ENCODE measurements around the gene TAPBP. TPM values are rescaled to one million over a fixed set of nuclear protein-coding genes. Genes with fewer than 3 reads are reported as not detected.
A peak's percentile ranks its signal among the peaks of the same experiment; 100 is the strongest.
"Not testable (repeated sequence)": the region's sequence is repeated elsewhere in the genome, so short reads cannot be mapped to it uniquely, and the experiment has no call there.

The TAPBP gene
- total RNA-seq, 2 experiments from 2014 or later, result 250 to 257 TPM

GRCh38 chr6:33275795-33276580 is 37.9 kb downstream of the TAPBP start:
- POLR2A ChIA-PET, result interaction anchor here (1.4 to 4.4 kb wide), 11 partner anchors 13 to 307 kb away, joined by 3 to 107 read pairs (median 19); partner anchors contain the start of genes HSD17B8, KIFC1, PFDN6 and RGL2
- peaks cover 42% of the 10 kb centered on the region for H3K4me1 Mint-ChIP-seq

DNA sequence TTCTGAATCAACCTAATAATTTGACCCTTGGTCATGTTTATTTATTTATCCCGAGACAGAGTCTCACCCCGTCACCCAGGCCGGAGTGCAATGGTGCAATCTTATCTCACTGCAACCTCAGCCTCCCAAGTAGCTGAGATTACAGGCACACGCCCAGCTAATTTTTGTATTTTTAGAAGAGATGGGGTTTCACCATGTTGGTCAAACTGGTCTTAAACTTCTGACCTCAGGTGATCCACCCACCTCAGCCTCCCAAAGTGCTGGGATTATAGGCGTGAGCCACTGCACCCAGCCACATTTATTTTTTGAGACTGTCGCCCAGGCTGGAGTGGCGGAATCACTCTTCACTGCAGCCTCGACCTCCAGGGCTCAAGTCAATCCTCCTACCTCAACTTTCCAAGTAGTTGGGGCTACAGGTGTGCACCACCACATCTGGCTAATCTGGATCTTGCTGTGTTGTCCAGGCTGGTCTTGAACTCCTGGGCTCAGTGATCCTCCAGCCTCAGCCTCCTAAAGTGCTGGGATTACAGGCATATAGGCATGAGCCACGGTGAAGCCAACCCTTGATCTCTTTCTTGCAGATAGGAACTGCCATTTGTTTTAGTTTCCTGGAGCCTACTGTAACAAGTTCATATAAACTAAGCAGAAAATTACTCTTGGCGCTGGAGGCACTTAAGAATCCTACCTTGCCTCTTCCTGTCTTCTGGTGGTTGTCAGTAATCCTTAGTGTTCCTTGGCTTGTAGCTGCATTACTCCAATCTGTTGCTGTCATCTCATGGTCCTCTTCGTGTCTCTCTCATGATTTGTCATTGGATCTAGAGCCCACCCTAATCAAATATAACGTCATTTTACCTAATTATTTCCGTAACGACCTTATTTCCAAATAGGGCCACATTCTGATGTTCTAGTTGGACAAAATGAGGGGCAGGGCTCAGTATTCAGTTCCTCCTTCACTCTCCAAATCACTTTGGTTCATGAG is 39.7 kb downstream of the TAPBP start:
- DNase-seq (no peak), ATAC-seq (ENCODE audit: low read depth) (no peak)
- Mint-ChIP-seq H3K9me3 (no peaks in the 10 kb centered on the region), H3K27me3 (no peaks in the 10 kb centered on the region), H3K27ac (peak overlapping the region; percentile 99), H3K4me1 (peaks cover 50% of the 10 kb centered on the region), H3K36me3 (peaks cover 48% of the 10 kb centered on the region), H3K4me3 (peak overlapping the region; percentile 94)
- POLR2A ChIA-PET, result interaction anchor here (0.6 kb wide), 1 partner anchor 131 kb away, joined by 4 read pairs; no protein-coding TSS in a partner anchor

More at GRCh38 chr6:33275795-33276580, 37.9 kb downstream of the TAPBP start:
- Mint-ChIP-seq H3K36me3 (peaks cover 41% of the 10 kb centered on the region), H3K27ac (peak overlapping the region; percentile 89), H3K4me3 (peak overlapping the region; percentile 94)
- not testable (repeated sequence) for H3K9me3 Mint-ChIP-seq; DNase-seq; H3K27me3 Mint-ChIP-seq; ATAC-seq (ENCODE audit: low read depth)

DNA sequence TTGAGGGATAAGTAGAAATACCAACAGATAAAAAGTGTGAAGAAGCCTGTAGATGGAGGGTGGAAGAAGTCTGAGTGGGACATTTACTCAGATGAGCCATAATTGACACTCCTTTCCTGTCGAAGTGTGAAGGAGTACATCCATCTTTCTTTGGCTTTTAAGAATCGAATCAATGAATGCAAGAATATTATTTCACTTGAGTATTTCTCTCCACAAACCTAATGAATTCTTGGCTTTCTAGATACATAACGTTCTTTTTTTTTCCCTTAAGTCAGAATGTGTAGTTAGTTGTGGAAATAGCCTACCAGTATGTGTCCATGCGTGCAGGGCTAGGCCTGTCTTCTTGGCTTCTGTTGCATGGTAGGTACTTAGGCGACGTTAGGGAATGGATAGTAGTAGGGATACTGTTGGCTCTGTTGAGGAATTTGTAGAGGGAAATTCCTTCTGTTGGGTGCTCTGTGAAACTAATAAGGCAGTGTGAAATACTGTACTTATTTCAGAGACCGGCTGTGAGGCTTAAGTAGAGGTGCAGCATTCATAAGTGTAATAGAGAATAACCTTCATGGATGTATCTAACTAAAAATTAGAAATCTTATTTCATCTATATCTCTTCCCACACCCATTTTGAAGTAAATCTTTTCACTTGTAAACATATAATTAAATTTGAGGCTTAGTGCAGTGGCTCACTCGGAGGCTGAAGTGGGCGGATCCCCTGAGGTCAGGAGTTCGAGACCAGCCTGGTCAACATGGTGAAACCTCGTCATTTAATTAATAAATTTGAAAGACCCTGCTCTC is 40.6 kb downstream of the TAPBP start:
- DNase-seq, result no peak
- peak overlapping the region; percentile 94 for H3K4me3 Mint-ChIP-seq

GRCh38 chr6:33272275-33273128 is 41.4 kb downstream of the TAPBP start:
- ATAC-seq (ENCODE audit: low read depth) (peak; percentile 6), DNase-seq (no peak)
- Mint-ChIP-seq H3K4me3 (peak overlapping the region; percentile 94), H3K27ac (peak overlapping the region; percentile 99), H3K9me3 (no peaks in the 10 kb centered on the region), H3K27me3 (no peaks in the 10 kb centered on the region), H3K36me3 (peaks cover 57% of the 10 kb centered on the region), H3K4me1 (peaks cover 44% of the 10 kb centered on the region)
- POLR2A ChIA-PET, result interaction anchor here (0.6 to 4.3 kb wide), 24 partner anchors 9 to 1390 kb away, joined by 3 to 52 read pairs (median 6); partner anchors contain the start of genes BAK1, CUTA, HSD17B8 and PFDN6

More for the DNA sequence above, 40.6 kb downstream of the TAPBP start:
- H3K9me3 Mint-ChIP-seq, result no peaks in the 10 kb centered on the region
- peak overlapping the region; percentile 99 for H3K27ac Mint-ChIP-seq
- peaks cover 52% of the 10 kb centered on the region for H3K36me3 Mint-ChIP-seq
- peaks cover 44% of the 10 kb centered on the region for H3K4me1 Mint-ChIP-seq
- POLR2A ChIA-PET, result interaction anchor here (0.6 to 4.3 kb wide), 5 partner anchors 16 to 306 kb away, joined by 4 to 52 read pairs (median 8); partner anchors contain the start of genes BAK1, PFDN6, PHF1 and WDR46
- no peak for ATAC-seq (ENCODE audit: low read depth)
- H3K27me3 Mint-ChIP-seq, result no peaks in the 10 kb centered on the region

- ATAC-seq (ENCODE audit: low read depth), result peak; percentile 91
- Mint-ChIP-seq H3K4me1 (peaks cover 43% of the 10 kb centered on the region), H3K4me3 (peak within 1 kb of the TSS; percentile 94), H3K9me3 (no peaks in the 10 kb centered on the region), H3K36me3 (peaks cover 56% of the 10 kb centered on the region), H3K27me3 (no peaks in the 10 kb centered on the region), H3K27ac (peak within 1 kb of the TSS; percentile 99)
- peak; percentile 87 for DNase-seq
- POLR2A ChIA-PET, result interaction anchor here (0.7 to 4.3 kb wide), 28 partner anchors 8 to 1076 kb away, joined by 3 to 52 read pairs (median 6); partner anchors contain the start of genes BAK1, CUTA, HSD17B8 and PFDN6
These were observed 42.2 kb downstream of the TAPBP start, which contains the start of the genes RPS18 and VPS52 for GRCh38 chr6:33271468-33272274. Gene RPS18 (plus strand): TSS chr6:33272075. CDS start chr6:33272120, 45 bp downstream. Gene VPS52 (minus strand): TSS chr6:33271876. CDS start chr6:33271675, 201 bp downstream.

GRCh38 chr6:33271117-33271467 is 42.8 kb downstream of the TAPBP start:
- POLR2A ChIA-PET, result interaction anchor here (0.7 to 4.3 kb wide), 20 partner anchors 10 to 1076 kb away, joined by 3 to 52 read pairs (median 6); partner anchors contain the start of genes CUTA, HSD17B8, PFDN6 and PHF1
- Mint-ChIP-seq H3K27me3 (no peaks in the 10 kb centered on the region), H3K4me3 (peak overlapping the region; percentile 94), H3K4me1 (peaks cover 37% of the 10 kb centered on the region), H3K27ac (peak overlapping the region; percentile 99), H3K9me3 (no peaks in the 10 kb centered on the region), H3K36me3 (peaks cover 53% of the 10 kb centered on the region)
- DNase-seq, result no peak
- ATAC-seq (ENCODE audit: low read depth), result peak; percentile 14

- peaks cover 38% of the 10 kb centered on the region for H3K36me3 Mint-ChIP-seq
- ATAC-seq (ENCODE audit: low read depth), result no peak
- POLR2A ChIA-PET, result interaction anchor here (1.0 to 1.2 kb wide), 2 partner anchors 8 to 45 kb away, joined by 3 read pairs; partner anchors contain the start of genes RPS18 and VPS52
These were observed 49.9 kb downstream of the TAPBP start for GRCh38 chr6:33264015-33264414.

GRCh38 chr6:33262490-33262889 is 51.4 kb downstream of the TAPBP start:
- H3K4me3 Mint-ChIP-seq; POLR2A ChIA-PET; H3K27ac Mint-ChIP-seq; H3K27me3 Mint-ChIP-seq; H3K9me3 Mint-ChIP-seq; ATAC-seq (ENCODE audit: low read depth); DNase-seq: not testable (repeated sequence)
- peaks cover 12% of the 10 kb centered on the region for H3K4me1 Mint-ChIP-seq
- peaks cover 32% of the 10 kb centered on the region for H3K36me3 Mint-ChIP-seq

More at GRCh38 chr6:33264015-33264414, 49.9 kb downstream of the TAPBP start:
- Mint-ChIP-seq H3K27me3 (no peaks in the 10 kb centered on the region), H3K4me3 (no peak overlapping the region), H3K4me1 (peaks cover 12% of the 10 kb centered on the region), H3K27ac (no peak overlapping the region), H3K9me3 (no peaks in the 10 kb centered on the region)
- no peak for DNase-seq

DNA sequence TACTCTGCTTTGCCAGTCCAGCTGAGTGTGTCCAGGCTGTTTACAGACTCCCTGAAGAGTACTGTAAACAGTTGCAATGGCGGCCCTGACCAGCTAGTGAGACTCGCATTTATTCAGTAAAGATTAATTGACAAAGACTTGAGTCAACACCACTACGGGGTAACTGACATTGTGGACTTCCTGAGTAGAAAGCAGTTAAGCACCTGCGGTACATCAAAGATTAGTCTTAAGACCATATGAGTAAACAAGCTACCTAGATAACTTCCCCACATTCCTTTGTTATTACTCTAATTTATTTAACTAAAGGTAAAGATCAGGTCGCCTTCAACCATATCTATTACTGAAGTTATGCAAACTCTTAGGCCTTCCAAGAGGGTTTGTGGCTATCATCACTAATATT is 54.8 kb downstream of the TAPBP start:
- Mint-ChIP-seq H3K4me3 (no peak overlapping the region), H3K27me3 (no peaks in the 10 kb centered on the region), H3K9me3 (no peaks in the 10 kb centered on the region), H3K36me3 (peaks cover 26% of the 10 kb centered on the region), H3K27ac (no peak overlapping the region), H3K4me1 (peaks cover 10% of the 10 kb centered on the region)
- no peak for DNase-seq
- ATAC-seq (ENCODE audit: low read depth), result no peak
- POLR2A ChIA-PET, result interaction anchor here (0.6 to 4.1 kb wide), 3 partner anchors 9 to 43 kb away, joined by 6 to 16 read pairs (median 15); partner anchors contain the start of genes RPS18 and VPS52

DNA sequence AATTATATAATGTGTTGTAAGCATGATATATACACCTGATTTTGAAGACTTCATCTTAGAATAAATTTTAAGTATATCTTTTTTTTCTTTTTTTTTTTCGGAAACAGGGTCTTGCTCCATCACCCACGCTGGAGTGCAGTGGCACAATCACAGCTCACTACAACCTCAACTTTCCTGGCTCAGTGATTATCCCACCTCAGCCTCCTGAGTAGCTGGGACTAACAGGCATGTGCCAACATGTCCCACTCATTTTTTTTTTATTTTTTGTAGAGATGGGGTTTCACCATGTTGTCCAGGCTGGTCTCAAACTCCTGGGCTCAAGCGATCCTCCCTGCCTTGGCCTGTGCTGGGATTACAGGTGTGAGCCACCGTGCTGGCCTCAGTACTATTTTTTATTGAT is 59.3 kb downstream of the TAPBP start:
- H3K4me1 Mint-ChIP-seq, result peaks cover 18% of the 10 kb centered on the region
- DNase-seq (no peak), ATAC-seq (ENCODE audit: low read depth) (no peak)
- no peak overlapping the region for H3K27ac Mint-ChIP-seq
- H3K36me3 Mint-ChIP-seq, result peaks cover 20% of the 10 kb centered on the region
- no peaks in the 10 kb centered on the region for H3K9me3 Mint-ChIP-seq
- no peaks in the 10 kb centered on the region for H3K27me3 Mint-ChIP-seq
- POLR2A ChIA-PET, result interaction anchor here (0.6 to 0.9 kb wide), 4 partner anchors 18 to 1410 kb away, joined by 3 read pairs; partner anchors contain the start of gene RING1
- H3K4me3 Mint-ChIP-seq, result no peak overlapping the region

All from activated naive CD8-positive, alpha-beta T cell treated with anti-CD3 and anti-CD28 coated beads, Interleukin-2, amount 10 ng/mL, durations not matched to agents 7 days and 5 days (primary cell).